ENCODE data around the gene TBC1D21. TPM values are rescaled to one million over a fixed set of nuclear protein-coding genes. Genes with fewer than 3 reads are reported as not detected.

TBC1D21 gene
- total RNA-seq, 6 experiments from 2014 or later = not detected

Other genes with a start within 250 kb of the TBC1D21 start
- 10 to 100 TPM; 25.4 to 49.9 (median 35.4) TPM for gene NPTN, start 240.2 kb upstream of the TBC1D21 start, total RNA-seq
- 10 to 100 TPM; 18.8 to 56.5 (median 23.8) TPM for gene CD276, start 189.2 kb upstream of the TBC1D21 start, total RNA-seq
- gene INSYN1, start 120.2 kb upstream of the TBC1D21 start, total RNA-seq = under 1 TPM; 0.25 to 0.68 (median 0.32) TPM
- gene LOXL1, start 52.9 kb downstream of the TBC1D21 start, total RNA-seq = 1 to 10 TPM in 3 of 6 experiments, under 1 TPM in 3; 0.29 to 2.3 (median 0.83) TPM
- gene STOML1, start 118.7 kb downstream of the TBC1D21 start, total RNA-seq = 10 to 100 TPM in 1 of 6 experiments, 1 to 10 TPM in 5; 7.2 to 12.7 (median 8.3) TPM
- 10 to 100 TPM; 10.8 to 36.1 (median 16.7) TPM for gene PML, start 121.2 kb downstream of the TBC1D21 start, total RNA-seq
- gene GOLGA6A, start 209.0 kb downstream of the TBC1D21 start, total RNA-seq = 1 to 10 TPM in 2 of 6 experiments, under 1 TPM in 4; 0.35 to 1.6 (median 0.72) TPM

Measured in right lobe of liver (tissue), 5 donors.